Measurements from ENCODE around the gene IARS2. TPM values are rescaled to one million over a fixed set of nuclear protein-coding genes. Genes with fewer than 3 reads are reported as not detected.

Gene IARS2
- total RNA-seq, result 110 and 160 TPM in 2 replicates

DNA sequence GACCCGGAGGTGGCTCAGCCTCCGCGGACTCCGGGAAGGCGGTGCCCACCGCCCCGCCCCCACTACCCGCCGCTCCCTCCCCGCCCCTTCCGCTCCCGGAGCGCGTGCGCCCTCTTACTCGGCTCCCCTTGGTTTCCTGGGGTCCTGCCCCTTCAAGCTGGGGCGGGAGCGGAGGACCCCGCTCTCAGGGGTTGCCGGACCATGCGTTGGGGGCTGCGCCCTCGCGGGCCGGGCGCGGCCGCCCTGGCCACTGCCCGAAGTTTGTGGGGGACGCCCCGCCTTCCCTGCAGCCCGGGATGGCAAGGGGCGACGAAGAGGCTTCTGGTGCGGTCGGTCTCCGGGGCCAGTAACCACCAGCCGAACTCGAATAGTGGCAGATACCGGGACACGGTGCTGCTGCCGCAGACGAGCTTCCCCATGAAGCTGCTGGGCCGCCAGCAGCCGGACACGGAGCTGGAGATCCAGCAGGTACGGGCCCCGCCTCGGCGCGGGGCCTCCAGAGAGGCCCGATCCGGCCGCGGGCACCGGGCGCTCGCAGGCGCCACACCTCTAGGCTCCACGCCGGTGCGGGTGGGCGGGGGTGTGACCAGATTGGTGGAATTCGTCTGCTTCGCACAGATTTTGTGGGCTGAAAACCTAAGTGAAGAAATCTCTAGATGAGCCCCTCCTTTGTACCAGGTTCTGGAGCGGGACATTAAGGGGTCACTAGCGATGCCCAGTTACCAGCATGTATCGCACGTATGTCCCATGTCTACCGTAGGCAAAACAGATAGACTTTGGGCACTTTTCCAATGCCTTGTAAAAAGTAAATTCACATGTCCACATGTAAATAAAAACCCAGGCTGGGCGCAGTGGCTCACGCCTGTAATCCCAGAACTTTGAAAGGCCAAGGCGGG is at the start of gene IARS2:
Gene IARS2 (plus strand): TSS at position 117 of the 896 bp plus-strand sequence. CDS start 85 bp downstream, at position 202.

DNA sequence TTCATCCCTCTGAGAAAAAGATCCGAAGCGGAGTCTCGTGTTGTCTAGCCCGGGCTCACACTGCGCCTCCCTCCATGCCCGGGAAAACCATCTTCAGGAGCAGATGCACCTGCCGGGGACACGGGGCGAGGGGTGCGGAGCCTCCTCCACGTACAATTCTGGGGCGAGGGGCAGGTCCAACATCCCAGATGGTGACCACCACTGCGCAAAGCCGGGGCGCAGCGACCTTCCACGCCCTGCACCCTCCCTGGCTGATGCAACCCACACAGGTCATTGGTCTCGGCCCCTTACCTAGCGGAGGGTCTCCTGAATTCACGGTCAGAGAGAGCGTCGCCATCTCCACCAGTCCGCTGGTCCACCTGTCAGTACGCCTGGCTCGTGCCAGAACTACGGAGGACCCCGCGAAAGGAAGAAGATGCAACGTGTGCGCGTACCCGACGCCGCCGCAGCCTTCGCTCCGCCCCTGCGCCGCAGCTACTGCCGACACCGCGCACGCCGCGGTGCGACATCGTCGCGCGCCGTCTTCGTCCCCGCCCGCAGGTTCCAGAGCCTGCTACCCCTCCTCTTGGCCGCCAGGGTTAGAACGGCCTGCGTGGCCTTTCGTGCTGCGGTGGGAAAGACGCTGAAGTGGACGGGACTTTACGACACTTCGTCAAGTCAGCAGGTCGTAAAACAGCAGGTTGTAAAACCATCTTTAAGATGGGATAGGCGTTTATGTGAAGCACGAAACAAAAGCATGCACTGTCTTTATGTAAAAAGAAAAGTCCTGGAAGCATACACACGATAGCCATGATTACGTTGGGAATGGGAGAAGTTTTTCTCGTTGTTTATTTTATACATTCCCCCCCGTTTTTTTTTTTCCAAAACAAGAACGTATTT is 47.6 kb upstream of the IARS2 start, which contains the start of gene EPRS1:
Gene EPRS1 (minus strand): TSS at position 454 of the 879 bp plus-strand sequence. CDS start 117 bp downstream, at position 337.

DNA sequence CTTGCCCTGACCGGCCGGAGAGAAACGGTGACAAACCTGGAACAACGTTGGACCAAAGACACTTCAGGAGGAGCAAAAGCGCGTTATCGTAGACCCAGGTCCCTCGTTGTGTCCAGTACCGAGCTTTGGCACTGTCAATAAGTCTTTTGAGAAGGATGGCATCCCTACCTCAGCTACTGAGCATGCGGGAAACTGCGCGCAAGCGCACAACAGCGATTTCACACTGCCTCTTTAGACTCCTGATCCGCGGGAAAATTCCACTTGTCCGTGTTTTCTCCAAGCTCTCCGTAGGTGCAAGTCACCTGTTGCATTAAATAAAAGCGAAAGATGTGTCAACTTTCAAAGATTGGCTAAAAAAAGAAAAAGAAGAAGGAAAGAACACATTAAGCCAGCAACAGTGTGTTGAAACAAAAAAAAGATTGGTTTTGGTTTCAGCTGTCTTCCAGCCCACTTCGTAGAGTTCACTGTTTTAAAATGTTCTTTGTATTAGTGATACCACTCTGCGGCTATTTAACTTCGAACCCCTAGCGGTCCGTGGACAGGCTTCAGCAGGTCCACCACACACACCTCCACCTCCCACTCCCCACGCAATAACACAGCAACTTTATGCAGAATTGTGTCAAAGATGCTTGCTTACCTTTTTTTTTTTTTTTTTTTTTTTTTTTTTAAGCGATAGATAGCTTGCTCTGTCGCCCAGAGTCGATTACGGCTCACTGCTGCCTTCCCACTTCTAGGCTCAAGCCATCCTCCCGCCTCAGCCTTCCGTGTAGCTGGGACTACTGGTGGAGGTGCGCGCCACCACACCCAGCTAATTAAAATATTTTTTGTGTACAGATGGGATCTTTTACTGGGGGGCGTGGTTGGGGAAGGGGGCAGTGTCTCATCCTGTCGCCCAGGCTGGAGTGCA is 4.0 kb upstream of the IARS2 start, which contains the start of gene BPNT1:
Gene BPNT1 (minus strand): TSS at position 139 of the 907 bp plus-strand sequence. CDS start 9,942 bp downstream, outside the sequence.

Other genes starting within 250 kb of the IARS2 start
- not detected in 2 replicates for gene SLC30A10, start 165.6 kb upstream of the IARS2 start, total RNA-seq
- 79.9 and 85.7 TPM in 2 replicates for gene EPRS1, start 47.6 kb upstream of the IARS2 start, total RNA-seq
- 26.6 and 28.9 TPM in 2 replicates for gene BPNT1, start 4.3 kb upstream of the IARS2 start, total RNA-seq
- 28.7 and 34.1 TPM in 2 replicates for gene RAB3GAP2, start 178.3 kb downstream of the IARS2 start, total RNA-seq